HG03159 (cell line): ENCODE results near the gene CHCHD6.

Experiments
- ATAC-seq: cut with Tn5 transposase; IDR thresholded peaks from one replicate; pipeline ENCODE4 v1.9.1; 2021; ENCODE audit warnings: mild to moderate bottlenecking, moderate library complexity; ENCODE audit not compliant: unreplicated experiment

Gene CHCHD6

GRCh38 chr3:126857928-126858327 is 153.9 kb downstream of the CHCHD6 start:
- ATAC-seq = no peak

DNA sequence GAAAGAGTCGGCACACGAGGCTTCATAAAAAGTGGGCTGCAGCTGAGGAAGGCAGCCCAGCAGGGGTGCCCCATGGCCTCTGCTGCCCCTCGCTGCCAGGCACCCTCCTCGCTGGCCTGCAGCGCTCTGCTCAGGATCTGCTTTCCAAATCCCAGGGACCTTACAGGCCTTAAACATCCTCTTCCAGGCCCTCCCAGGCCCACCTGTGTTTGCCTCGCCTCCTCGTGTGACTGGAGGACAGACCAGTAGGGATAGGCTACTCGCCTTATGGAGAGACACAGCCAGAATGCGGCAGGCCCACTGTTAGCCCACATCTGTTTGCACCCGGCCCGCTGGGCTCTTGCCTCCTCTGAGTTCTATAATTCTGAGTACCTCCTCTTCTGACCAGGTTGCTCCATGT is 154.4 kb downstream of the CHCHD6 start:
- no peak for ATAC-seq

- ATAC-seq = no peak
Measured at GRCh38 chr3:126858887-126859286, 154.8 kb downstream of the CHCHD6 start.

DNA sequence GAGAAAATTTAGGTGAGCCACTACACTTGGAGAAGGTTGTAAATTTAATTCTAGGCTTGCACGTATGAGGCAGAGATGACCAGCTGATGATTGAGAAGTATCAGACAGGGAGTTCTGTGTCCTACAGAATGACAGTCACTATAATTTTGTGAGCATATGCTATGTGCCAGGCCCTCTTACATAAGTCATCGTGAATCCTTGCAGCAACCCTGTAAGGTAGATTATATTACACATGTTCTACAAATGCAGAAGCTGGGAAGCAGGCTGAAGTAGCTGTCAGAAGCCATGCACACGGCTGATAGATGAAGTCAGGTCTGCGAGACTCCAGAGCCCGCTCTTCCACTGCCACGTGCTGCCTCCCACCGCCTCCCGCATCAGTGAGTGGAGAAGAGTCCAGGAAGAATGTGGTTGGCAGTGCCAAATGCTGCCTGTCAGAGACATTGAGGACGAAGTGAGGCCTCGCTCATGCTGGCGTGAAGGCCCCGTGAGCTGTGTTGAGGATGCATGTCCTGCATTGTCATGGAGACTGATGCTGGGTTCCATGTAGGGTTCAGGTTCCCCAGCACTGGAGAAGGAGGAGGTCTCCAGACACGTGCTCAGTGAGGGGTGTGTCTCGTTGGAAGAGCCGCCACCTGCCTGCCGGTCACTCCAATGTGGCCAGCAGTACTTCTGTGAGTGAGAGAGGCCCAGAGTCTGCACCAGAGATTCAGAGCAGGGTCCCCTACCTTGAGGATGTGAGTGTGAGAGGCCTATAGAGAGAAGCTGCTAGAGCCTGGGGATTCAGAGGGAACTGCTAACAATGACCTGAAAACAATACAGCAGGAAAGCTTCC is 155.6 kb downstream of the CHCHD6 start:
- ATAC-seq = no peak

GRCh38 chr3:126865736-126866135 is 161.7 kb downstream of the CHCHD6 start:
- no peak for ATAC-seq

DNA sequence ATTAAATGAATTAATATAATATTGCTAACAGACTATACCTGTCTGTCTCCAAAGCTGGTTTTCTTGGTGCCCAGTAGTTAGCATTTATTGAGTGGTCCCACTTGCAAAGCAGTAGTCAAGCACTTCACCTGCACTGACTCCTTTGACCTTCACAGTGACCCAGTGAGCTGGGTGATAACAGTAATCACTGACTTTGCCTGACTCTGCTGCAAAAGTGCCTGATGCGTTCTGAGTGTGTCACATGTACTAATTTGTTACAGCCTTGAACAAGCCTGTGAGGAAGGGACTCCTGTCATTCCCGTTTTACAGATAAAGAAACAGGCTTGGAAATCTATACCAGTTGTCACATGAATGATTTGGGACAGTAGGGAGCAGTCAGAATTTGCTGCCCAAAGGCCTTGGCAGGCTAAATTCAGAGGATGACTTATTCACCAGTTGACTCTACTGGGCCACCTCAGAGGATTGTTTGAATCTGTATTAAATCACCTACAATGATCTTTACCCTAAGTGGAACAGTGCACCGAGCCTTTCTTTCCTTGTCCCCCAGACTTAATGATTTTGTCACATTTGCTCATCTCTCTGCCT is 162.2 kb downstream of the CHCHD6 start:
- ATAC-seq = no peak

- ATAC-seq = no peak
Measured at GRCh38 chr3:126867190-126867862, 163.3 kb downstream of the CHCHD6 start.

- no peak for ATAC-seq
Measured at GRCh38 chr3:126867863-126868200, 163.8 kb downstream of the CHCHD6 start.

DNA sequence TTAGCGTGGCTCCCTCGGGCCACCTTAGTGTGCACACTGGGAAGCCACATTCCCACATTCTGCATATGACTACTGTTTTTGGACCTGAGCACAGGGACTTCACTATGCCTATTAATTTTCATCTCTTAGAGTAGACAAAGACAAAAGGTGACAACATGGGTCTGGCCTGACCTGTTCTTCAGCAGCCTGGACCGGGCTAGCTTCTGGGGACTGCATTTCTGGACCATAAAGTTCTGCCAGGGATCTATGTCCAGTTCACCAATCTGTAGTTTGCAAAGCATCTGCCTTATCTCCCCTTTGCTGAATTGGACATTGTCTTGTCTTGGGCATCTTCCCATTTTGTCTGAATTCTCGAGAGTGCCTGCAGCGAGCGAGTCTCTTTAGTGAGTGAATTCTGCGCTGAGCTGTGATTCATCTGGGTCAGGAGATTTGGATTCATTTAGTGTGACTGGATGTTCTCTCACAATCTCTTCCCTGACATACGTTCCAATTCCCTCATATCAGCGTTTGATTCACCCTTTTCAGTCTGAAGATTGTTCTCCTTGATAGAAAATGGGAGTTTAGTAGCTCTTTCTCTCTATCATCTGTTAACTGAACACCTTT is 166.7 kb downstream of the CHCHD6 start:
- no peak for ATAC-seq

- no peak for ATAC-seq
Measured at GRCh38 chr3:126872701-126873342, 168.8 kb downstream of the CHCHD6 start.

- ATAC-seq = no peak
Measured at GRCh38 chr3:126873416-126873815, 169.4 kb downstream of the CHCHD6 start.

GRCh38 chr3:126878664-126879063 is 174.6 kb downstream of the CHCHD6 start:
- ATAC-seq = no peak

GRCh38 chr3:126880901-126881300 is 176.9 kb downstream of the CHCHD6 start:
- no peak for ATAC-seq

DNA sequence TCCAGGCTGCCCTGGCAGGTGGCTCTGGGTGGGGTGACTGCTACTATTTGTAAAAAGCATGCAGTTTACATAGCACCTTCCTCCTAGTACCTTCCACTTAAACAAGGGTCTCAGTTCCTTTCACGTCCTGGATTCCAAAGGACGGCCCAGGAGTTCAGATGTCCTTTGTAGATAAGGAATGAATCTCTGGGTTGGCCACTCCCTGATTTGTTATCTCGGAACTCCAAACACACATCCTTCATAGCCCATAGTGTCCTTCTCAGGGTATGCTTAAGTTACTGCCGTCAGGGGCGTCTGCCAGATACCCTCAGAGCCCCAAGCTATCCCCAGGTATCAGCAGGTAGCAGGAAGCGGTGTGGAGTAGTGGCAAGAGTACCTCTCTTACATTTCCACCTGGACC is 177.8 kb downstream of the CHCHD6 start:
- ATAC-seq = no peak

- no peak for ATAC-seq
Measured at GRCh38 chr3:126883241-126883640, 179.2 kb downstream of the CHCHD6 start.

DNA sequence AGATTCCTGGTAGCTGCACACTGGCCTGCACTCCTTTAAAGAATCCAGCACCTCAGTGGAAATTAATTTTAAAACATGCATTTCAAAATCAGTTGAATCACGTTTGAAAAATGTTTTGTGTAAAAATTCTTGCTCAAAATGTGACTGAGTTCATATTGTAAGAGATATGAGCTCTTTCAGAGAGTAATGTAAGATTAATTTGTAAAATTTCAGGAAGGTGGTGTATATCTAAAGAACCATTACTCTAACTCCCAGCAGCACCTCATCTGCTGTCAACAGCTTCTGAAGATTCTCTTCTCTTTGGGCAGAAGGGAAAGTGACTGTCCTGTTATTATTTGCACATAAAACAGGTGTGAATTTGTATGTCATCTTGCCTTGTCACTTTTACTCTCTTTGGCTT is 181.4 kb downstream of the CHCHD6 start:
- ATAC-seq = no peak

DNA sequence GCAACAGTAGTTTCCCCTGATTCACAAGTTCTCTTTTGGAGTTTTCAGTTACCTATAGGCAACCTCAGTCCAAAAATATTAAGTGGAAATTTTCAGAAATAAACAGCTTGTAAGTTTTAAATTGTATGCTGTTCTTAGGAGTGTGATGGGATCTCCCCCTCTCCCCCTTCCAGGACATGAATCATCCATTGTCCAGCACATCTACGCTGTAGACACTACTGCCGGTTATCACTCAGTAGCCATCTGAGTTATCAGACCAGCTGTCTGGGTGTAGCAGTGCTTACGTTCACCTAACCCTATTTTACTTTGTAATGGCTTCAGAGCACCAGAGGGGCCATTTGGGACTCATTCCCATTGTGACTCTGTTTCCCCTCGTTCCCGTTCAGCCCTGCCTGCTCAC is 182.2 kb downstream of the CHCHD6 start:
- ATAC-seq = no peak

DNA sequence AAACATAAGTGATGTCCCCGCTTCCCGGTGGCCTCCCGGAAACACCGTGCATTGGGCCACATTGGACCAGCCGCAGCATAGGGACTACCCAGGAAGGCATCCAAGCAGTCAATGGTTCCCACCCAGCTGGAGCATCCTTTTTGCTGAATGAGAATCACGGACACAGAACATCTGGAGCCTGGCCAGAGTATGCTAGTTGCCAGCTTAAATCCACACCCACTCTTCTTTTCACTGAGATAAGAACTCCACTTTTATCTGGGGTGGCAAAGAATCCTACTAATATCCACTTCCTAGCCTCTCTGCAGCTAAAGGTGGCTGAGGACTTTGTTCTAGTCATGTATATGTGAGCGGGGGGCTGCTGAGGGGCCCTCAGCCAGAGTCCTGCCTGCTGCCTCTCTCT is 183.6 kb downstream of the CHCHD6 start:
- no peak for ATAC-seq

DNA sequence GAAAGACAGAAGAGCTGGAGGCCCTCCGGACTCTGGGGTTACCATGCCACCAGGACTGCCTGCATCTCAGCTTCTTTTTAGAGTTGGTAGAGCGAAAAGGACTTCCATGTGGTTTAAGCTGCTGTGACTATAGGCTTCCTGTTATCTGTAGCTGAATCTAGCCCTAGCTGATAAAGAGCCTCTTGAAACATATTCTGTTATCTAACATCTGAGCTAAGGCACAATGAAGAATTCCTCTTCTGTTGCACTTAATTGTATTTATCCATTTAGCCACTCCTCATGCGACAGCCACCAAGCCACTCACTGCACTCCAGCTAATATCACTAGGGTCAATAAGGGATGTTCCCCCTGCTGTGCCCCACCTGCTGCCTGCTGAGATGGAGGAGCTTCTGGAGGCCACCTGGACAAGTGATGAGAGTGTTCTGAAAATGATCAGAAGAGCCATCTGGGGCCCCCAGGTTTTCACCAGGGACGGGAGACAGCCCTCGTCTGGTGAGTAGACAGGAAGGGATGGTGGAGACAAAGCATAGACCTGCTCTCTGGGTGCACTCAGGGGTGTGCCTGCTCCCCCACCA is 184.2 kb downstream of the CHCHD6 start:
- ATAC-seq = no peak

GRCh38 chr3:126889276-126890201 is 185.5 kb downstream of the CHCHD6 start:
- ATAC-seq = no peak
